Transverse colon (tissue), 4 donors: ENCODE results near the gene ROR1. TPM values are rescaled to one million over a fixed set of nuclear protein-coding genes. Genes with fewer than 3 reads are reported as not detected.

Experiments
- DNase-seq: peaks from one replicate; pipeline ENCODE4 v3.0.0-alpha.2; 2019
- H3K27ac ChIP-seq, 4 donors: fragments of 200-600 bp; sonication (generic); 2 replicates each; pipeline ENCODE4 v1.5.1; 2016 to 2018; ENCODE audit warnings: inconsistent platforms in 4 of 4
- H3K27me3 ChIP-seq: fragments of 200-600 bp; sonication (generic); 2 replicates; pipeline ENCODE4 v1.5.1; 2017; ENCODE audit warnings: inconsistent platforms
- H3K36me3 ChIP-seq, 4 donors: fragments of 200-600 bp; sonication (generic); 2 replicates each; pipeline ENCODE4 v1.5.1; 2017 to 2019; ENCODE audit warnings: inconsistent platforms in 4 of 4
- H3K4me1 ChIP-seq, 4 donors: fragments of 200-600 bp; sonication (generic); 2 replicates each; pipeline ENCODE4 v1.5.1; 2017 to 2020; ENCODE audit warnings: inconsistent platforms in 4 of 4
- H3K4me3 ChIP-seq, 4 donors: fragments of 200-600 bp; sonication (generic); 1 replicate in 1 of 4; 2 replicates in 3 of 4; pipeline versions ENCODE4 v1.5.1 to v1.6.1; 2017 to 2019; ENCODE audit warnings: inconsistent platforms in 4 of 4
- H3K9me3 ChIP-seq, 2 donors: fragments of 200-600 bp; sonication (generic); 2 replicates each; pipeline ENCODE4 v1.5.1; 2017 to 2019; ENCODE audit warnings: inconsistent platforms in 2 of 2
- EP300 ChIP-seq: sonication (generic); formaldehyde crosslinking; IDR thresholded peaks from one replicate; pipeline ENCODE4 v1.6.1; 2017; ENCODE audit warnings: antibody characterized with exemption, low read depth
- POLR2A ChIP-seq: fragments of 450-650 bp; IDR thresholded peaks from one replicate; pipeline ENCODE4 v1.6.1; 2016; ENCODE audit warnings: antibody characterized with exemption, mild to moderate bottlenecking, moderate library complexity
- POLR2AphosphoS5 ChIP-seq, 3 donors: sonication (generic); formaldehyde crosslinking; IDR thresholded peaks; one replicate each; pipeline ENCODE4 v1.6.1; 2016; ENCODE audit warnings: antibody characterized with exemption in 3 of 3
- WGBS, 2 donors: methylation state at CpG; one replicate each; pipeline ENCODE4 v1.1.5; 2018; ENCODE audit warnings: low coverage in 1 of 2; 5-methylcytosine and 5-hydroxymethylcytosine counted together
- in situ Hi-C, 4 donors: fragments of 200-750 bp; cut with MboI; loops; one replicate each; pipeline versions ENCODE4 v1.15.0 to v1.15.1; 2017; ENCODE audit warnings: low sequenced_read_pairs in 3 of 4, low pct_ligation_motif_present in 1 of 4, low pct_unique_long_range_greater_than_20kb in 1 of 4
- intact Hi-C: fragments of 100-400 bp; cut with DNase I; formaldehyde crosslinking; loops from one replicate; pipeline ENCODE4 v1.15.1; 2023; ENCODE audit warnings: low total_unique reads
- total RNA-seq, 4 donors: library from RNA; depleted of rRNA; stranded (reverse); fragments of >200 nt; gene quantifications; one replicate each; pipeline ENCODE4 v1.1.0, GENCODE V29; 2016
- TF ChIP-seq, protein P1 (sequence below), 5 experiments: fragments of 200-600 bp in 3 of 5; fragments of 450-650 bp in 2 of 5; sonication (generic) in 3 of 5; IDR thresholded peaks; 1 replicate in 2 of 5; 2 replicates in 3 of 5; pipeline ENCODE4 v1.5.1; 2016 to 2017; ENCODE audit warnings: antibody characterized with exemption in 5 of 5, inconsistent platforms in 3 of 5, mild to moderate bottlenecking in 2 of 5, moderate library complexity in 1 of 5

Gene ROR1
- total RNA-seq, 4 donors from 2014 or later = 3.0 to 6.7 (median 4.6) TPM

DNA sequence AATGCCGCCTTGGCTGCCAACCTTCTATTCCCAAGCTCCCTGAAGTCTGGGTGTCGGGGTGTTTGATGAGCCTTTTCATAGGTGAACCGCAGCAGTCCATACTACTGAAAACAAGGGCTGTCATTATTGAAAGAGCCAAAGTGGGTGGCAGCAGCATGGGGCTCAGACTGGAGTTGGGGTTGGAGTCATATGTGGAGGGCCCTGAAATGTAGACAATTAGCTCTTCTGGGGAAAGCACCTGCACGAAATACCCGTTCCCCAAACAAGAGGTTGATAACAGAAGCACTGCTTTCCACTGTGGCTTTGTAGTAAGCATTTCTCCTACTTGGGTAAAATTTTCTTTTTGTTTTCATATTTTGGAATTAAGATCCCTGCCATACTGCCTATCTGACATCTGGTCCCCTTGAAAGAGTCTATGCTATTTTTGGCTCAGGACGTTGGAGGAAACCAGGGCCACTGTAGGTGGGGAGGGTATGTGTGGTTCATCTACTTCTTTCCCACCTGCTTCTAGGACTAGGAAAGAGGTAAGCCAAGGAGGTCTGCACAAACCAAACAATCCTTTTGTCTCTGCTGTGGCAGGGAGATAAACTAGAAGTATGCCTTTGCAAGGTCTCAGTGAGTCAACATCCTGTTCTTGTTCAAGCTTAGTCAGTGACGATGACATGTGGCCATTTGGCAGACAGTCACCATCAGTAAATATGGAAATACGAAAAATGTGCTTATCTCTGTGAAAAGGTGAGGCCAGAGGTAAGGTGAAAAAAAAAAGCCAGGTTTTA is 232.6 kb downstream of the ROR1 start:
- TF ChIP-seq, protein P1, sequence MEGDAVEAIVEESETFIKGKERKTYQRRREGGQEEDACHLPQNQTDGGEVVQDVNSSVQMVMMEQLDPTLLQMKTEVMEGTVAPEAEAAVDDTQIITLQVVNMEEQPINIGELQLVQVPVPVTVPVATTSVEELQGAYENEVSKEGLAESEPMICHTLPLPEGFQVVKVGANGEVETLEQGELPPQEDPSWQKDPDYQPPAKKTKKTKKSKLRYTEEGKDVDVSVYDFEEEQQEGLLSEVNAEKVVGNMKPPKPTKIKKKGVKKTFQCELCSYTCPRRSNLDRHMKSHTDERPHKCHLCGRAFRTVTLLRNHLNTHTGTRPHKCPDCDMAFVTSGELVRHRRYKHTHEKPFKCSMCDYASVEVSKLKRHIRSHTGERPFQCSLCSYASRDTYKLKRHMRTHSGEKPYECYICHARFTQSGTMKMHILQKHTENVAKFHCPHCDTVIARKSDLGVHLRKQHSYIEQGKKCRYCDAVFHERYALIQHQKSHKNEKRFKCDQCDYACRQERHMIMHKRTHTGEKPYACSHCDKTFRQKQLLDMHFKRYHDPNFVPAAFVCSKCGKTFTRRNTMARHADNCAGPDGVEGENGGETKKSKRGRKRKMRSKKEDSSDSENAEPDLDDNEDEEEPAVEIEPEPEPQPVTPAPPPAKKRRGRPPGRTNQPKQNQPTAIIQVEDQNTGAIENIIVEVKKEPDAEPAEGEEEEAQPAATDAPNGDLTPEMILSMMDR (IDR thresholded peaks at IDR 0.05) = no peak
- TF ChIP-seq POLR2A (no peak), POLR2AphosphoS5 (IDR thresholded peaks at IDR 0.05) (no peak), EP300 (no peak)

DNA sequence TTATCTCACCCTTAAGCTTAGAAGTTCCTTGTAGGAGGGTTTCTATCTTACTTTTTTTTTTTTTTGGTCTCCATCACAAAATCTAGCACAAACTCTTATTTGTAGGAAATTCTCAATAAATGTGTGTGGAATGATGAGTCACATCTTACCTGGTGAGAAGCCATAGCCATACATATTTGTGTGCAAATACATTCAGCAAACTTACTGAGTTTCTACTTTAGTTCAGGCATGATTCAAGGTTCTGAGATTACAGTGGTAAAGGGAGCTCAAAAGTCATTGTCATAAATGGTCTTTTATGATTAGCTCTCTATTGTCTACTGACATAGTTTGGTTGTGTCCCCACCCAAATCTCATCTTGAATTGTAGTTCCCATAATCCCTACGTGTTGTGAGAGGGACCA is 236.5 kb downstream of the ROR1 start:
- no peak for DNase-seq
- no peaks in the 10 kb centered on the region for H3K9me3 ChIP-seq
- in situ Hi-C loops = no loop called here
- peaks cover 0 to 6% (median 0%) of the 10 kb centered on the region in 4 donors for H3K4me1 ChIP-seq
- intact Hi-C loops = no loop called here
- WGBS, 2 donors = 29 to 33% methylated on average over 1 of the region's 1 CpG
- no peak overlapping the region for H3K27ac ChIP-seq
- H3K4me3 ChIP-seq = no peak overlapping the region
- TF ChIP-seq EP300 (no peak), POLR2A (no peak), POLR2AphosphoS5 (IDR thresholded peaks at IDR 0.05) (no peak)
- TF ChIP-seq, protein P1 (IDR thresholded peaks at IDR 0.05) = no peak
- H3K36me3 ChIP-seq = no peaks in the 10 kb centered on the region
- no peaks in the 10 kb centered on the region for H3K27me3 ChIP-seq

More for the DNA sequence above, 232.6 kb downstream of the ROR1 start:
- no peak for DNase-seq
- in situ Hi-C loops (no loop called here), intact Hi-C loops (no loop called here)
- no peak overlapping the region for H3K27ac ChIP-seq
- no peaks in the 10 kb centered on the region for H3K27me3 ChIP-seq
- no peak overlapping the region for H3K4me3 ChIP-seq
- peaks cover 0 to 6% (median 0%) of the 10 kb centered on the region in 4 donors for H3K4me1 ChIP-seq
- WGBS, 2 donors = 58 to 78% methylated on average over 7 to 8 of the region's 8 CpGs
- H3K9me3 ChIP-seq = no peaks in the 10 kb centered on the region
- H3K36me3 ChIP-seq = no peaks in the 10 kb centered on the region

DNA sequence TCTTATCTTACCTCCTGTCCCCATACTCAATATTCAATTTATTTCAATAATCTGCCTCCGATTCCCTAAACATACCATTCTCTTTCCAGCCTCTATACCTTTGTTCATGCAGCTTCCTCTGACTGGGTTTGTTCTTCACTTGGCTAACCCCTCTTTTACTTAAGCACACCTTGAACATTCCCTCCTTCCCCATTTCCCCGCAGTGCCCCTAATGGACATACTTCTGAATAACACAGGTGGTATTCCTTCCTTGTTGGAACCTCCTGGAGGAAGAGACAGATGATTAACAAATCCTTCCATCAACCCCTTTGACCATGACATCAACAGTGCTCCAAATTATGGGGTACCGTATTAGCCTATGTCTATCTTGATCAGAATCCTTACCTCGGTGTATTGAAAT is 239.6 kb downstream of the ROR1 start:
- TF ChIP-seq EP300 (no peak), POLR2A (no peak), POLR2AphosphoS5 (IDR thresholded peaks at IDR 0.05) (no peak)
- TF ChIP-seq, protein P1 (IDR thresholded peaks at IDR 0.05) = no peak
- WGBS, 2 donors = 67 to 94% methylated on average over 3 to 4 of the region's 4 CpGs
- Histone ChIP-seq H3K4me3 (no peak overlapping the region), H3K9me3 (no peaks in the 10 kb centered on the region), H3K27ac (no peak overlapping the region), H3K27me3 (no peaks in the 10 kb centered on the region), H3K4me1 (no peaks in the 10 kb centered on the region), H3K36me3 (no peaks in the 10 kb centered on the region)
- intact Hi-C loops = no loop called here
- no peak for DNase-seq
- in situ Hi-C loops = no loop called here

DNA sequence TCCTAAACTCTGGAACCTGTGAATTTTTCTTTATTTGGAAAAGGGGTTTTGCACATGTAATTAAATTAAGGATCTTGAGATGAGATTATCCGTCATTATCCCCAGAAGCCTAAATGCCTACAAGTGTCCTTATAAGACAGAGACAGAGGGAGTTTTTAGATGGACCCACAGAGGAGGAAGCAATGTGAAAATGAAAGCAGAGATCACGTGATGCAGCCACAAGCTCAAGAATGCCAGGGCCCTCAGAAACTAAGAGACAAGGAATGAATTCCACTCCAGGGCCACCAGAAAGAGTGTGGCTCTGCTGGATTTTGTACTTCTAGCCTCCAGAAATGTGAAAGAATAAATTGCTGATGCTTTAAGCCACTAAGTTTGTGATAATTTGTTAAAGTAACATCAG is 246.0 kb downstream of the ROR1 start:
- Histone ChIP-seq H3K4me1 (peaks cover 0 to 12% (median 0%) of the 10 kb centered on the region in 4 donors), H3K4me3 (no peak overlapping the region), H3K9me3 (no peaks in the 10 kb centered on the region), H3K36me3 (no peaks in the 10 kb centered on the region), H3K27ac (peak overlapping the region in 3 of 4 donors; percentile 37 to 54 (median 47)), H3K27me3 (no peaks in the 10 kb centered on the region)
- in situ Hi-C loops = no loop called here
- intact Hi-C loops = no loop called here
- DNase-seq = peak; percentile 18
- 56% methylated on average over 2 of the region's 2 CpGs; no CpG with 5 or more reads in 1 of the 2 donors for WGBS, 2 donors
- no peak for TF ChIP-seq POLR2AphosphoS5 (IDR thresholded peaks at IDR 0.05)
